ENCODE measurements around the gene SLC6A13.
"Not testable (repeated sequence)": the region's sequence is repeated elsewhere in the genome, so short reads cannot be mapped to it uniquely, and the experiment has no call there.

The SLC6A13 gene

GRCh38 chr12:262817-263216, at the start of gene SLC6A13:
TSS of gene SLC6A13 (minus strand) at chr12:262836. CDS start at chr12:260052, 2,784 bp downstream.
- DNase-seq, result no peak

DNA sequence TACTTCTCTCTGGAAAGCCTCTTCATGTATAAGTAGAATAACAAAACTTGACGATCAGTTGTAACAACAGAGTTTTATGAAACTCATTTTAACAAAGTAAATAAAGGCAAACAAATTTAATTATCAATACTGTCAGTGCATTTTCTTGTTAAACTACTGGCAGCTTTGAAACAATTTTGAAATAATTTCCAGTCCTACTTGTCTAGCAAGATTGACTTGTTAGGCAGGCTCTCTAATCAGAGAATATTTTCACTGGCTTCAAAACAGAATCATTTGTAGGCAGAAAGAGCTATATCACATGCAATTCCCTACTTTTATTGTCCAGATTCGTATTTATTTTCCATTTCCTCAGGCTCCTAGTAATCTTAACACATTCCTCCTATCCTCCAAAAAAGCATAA, 45.9 kb upstream of the SLC6A13 start:
- no peak for DNase-seq

- no peak for DNase-seq
Observed at GRCh38 chr12:307406-307805, 44.8 kb upstream of the SLC6A13 start.

DNA sequence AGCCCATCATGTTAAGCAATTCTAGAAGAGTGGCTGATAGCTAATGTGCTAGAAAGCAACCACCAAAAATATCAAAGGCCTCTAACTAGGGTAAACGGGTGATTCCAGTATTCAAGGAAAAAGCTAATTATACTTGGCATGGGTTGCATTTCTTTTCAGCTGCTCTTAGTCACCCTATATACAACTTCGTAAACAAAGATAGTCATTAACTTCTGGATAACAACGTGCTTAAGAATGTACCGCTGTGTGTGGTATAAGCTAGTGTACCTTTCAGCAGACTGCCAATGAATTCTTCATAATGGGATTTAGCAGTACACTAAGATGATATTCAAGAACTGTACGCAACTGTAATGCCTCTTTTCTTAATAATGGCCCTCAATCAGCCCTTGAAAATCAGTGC, 42.2 kb upstream of the SLC6A13 start:
- no peak for DNase-seq

DNA sequence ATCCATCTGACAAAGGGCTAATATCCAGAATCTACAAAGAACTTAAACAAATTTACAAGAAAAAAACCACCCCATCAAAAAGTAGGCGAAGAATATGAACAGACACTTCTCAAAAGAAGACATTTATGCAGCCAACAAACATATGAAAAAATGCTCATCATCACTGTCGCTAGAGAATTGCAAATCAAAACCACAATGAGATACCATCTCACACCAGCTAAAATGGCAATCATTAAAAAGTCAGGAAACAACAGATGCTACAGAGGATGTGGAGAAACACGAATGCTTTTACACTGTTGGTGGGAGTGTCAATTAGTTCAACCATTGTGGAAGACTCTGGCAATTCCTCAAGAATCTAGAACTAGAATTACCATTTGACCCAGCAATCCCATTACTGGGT, 40.1 kb upstream of the SLC6A13 start:
- not testable (repeated sequence) for DNase-seq

- not testable (repeated sequence) for DNase-seq
Observed at GRCh38 chr12:300166-300565, 37.5 kb upstream of the SLC6A13 start.

- not testable (repeated sequence) for DNase-seq
Observed at GRCh38 chr12:299511-299910, 36.9 kb upstream of the SLC6A13 start.

DNA sequence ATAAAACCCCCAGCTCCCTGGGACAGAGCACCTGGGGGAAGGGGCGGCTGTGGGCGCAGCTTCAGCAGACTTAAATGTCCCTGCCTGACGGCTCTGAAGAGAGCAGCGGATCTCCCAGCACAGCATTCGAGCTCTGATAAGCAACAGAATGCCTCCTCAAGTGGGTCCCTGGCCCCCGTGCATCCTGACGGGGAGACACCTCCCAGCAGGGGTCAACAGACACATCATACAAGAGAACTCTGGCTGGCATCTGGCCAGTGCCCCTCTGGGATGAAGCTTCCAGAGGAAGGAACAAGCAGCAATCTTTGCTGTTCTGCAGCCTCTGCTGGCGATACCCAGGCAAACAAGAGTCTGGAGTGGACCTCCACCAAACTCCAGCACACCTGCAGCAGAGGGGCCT, 35.4 kb upstream of the SLC6A13 start:
- DNase-seq, result not testable (repeated sequence)

GRCh38 chr12:295132-295531, 32.5 kb upstream of the SLC6A13 start:
- no peak for DNase-seq

DNA sequence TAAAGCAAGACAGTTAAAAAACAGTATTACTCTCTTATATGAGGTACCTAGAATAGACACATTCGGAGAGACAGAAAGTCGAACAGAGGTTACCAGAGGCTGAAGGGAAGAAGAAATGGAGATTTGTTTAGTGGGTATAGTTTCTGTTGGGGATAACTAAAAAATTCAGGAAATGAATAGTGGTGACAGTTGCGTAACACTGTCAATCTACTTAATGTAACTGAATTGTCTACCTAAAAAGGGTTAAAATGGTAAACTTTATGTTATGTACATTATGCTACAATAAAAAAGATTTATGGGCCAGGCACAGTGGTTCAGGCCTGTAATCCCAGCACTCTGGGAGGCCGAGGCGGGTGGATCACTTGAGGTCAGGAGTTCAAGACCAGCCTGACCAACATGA, 30.6 kb upstream of the SLC6A13 start:
- DNase-seq, result no peak

- DNase-seq, result no peak
Observed at GRCh38 chr12:292186-292585, 29.6 kb upstream of the SLC6A13 start.

GRCh38 chr12:291153-291723, 28.6 kb upstream of the SLC6A13 start:
- no peak for DNase-seq

GRCh38 chr12:288687-289086, 26.1 kb upstream of the SLC6A13 start:
- no peak for DNase-seq

DNA sequence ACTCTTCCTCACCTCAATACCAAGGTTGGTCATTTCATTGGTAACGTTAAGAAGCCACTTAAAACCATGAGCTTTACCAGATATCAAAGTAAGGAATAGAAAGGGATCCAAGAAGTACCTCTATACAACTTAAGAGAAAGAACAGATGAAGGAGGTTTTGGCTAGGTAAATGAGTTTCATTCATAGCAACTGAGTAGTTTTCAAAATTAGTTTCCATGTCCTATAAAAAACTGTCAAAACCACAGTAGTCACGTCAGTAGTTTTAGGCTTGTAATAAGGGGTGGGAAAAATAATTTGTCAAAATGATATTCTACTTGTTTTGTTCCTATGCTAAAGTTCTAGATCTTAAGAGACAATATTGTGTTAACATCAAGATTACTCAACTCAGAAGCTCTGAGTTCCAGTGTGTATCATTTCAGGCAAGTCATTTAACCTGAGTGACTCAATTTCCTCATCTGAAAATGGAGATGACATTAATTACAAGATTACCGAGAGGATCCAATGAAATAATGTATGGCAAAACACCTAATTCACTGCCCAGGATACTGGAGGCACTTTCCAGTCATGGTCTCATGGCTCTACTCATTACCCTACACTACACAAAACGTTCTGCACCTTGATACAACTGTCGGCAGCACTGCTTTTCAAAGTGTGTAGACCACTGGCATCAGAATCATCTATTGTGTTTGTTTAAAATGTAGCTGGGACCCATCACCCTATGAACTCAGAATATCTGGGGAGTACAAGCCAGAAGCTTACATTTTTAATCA, 24.1 kb upstream of the SLC6A13 start:
- DNase-seq, result no peak

DNA sequence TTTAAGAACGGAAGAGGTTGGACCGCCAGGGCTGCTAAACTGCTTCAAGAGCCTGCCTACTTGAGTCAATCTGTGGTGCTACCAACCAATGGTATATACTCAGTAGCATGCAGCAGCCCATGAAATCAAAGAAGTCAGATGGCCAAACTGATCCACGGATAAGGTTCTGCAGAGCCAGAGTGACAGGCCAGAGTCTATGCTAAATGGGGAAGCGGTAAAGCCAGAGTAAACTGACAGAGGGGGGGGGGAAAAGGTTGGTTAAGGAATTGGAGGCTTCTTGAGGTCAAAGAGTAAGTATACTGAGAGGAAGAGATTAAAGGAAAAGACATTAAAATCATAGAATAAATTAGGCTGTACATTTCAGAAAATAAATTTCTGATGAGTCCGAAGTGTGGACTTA, 15.4 kb upstream of the SLC6A13 start:
- no peak for DNase-seq

- DNase-seq, result no peak
Observed at GRCh38 chr12:275812-276211, 13.2 kb upstream of the SLC6A13 start.

GRCh38 chr12:273382-273781, 10.7 kb upstream of the SLC6A13 start:
- DNase-seq, result no peak

- DNase-seq, result no peak
Observed at GRCh38 chr12:272942-273341, 10.3 kb upstream of the SLC6A13 start.

GRCh38 chr12:271161-271560, 8.5 kb upstream of the SLC6A13 start:
- DNase-seq, result no peak

DNA sequence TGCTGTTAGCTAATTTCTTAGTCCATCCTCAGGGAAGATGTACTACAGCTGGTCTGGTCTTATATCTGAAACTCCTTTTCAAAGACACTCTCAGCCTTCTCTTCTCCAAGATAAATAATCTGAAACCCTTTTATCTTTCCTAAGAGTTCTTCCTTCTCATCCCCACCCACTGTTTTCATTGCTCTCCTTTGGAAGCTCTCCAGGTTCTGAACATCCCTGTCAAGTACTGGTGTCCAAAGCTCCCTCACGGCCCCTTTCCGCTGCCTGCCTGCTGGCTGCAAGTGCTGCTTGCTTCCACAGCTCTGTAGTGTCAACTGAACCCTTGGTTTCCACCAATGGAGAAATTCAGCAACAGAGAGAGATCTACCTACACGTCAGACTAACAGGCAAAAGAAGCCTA, 6.6 kb upstream of the SLC6A13 start:
- DNase-seq, result no peak

- no peak for DNase-seq
Observed at GRCh38 chr12:268483-268840, 5.8 kb upstream of the SLC6A13 start.

DNA sequence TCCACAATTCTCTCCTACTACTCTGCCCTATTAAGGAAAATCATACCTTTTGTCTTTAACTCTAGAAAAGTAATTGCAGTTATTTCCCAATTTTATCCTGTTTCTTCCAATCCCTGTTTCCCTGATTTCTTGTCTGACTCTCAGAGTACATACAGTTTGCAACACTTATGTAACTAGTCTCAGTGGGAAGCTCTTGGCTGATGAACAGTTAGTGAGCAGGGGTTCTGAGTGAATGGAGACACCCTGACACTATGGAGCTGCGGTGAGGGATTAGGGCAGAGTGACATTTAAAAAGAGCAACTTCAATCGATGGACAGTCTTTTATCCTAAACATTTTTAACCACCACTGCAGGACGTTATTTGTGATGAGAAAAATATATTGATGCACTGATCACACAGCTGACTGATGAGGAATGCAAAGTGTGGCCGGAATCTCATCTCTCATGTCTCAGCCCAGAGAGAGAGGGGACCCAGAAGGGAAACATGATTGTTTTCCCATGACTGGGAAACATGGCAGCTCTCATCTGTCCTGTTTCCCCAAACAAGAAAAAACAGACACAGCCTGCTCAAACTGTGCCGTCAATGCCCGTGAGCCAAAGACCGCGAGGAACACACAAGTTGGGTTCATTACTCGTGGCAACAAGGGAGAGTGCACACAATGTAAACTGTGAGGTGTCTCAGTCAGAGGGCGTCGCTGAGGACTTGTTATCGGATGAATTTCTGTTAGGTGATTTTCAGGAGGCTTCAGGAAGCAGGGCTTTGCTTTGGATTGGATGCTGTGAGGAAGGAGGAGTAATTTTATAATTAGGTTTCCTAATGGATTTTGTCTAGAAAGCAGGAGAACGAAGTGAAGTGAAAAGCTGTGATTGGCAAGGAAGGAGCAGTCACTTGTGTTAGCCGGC, 5.2 kb upstream of the SLC6A13 start:
- DNase-seq, result no peak

DNA sequence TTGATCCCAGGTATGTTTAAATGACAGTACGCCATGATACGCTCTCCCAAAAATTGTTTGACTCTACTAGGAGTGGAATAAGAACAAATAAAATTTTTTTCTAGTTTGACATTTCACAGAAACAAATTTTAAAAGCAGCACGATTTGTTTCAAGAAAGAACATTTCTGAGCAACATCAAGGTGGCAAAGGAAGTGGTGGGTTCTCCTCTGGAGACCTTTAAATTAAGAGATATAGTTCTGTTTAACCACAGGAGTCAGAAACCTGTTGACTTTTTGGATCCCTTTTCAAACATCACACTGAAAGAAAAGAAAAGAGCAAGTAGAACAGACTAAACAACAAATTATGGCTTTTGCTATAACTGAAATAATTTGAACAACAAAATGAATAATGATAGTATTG, 2.5 kb upstream of the SLC6A13 start:
- DNase-seq, result no peak

DNA sequence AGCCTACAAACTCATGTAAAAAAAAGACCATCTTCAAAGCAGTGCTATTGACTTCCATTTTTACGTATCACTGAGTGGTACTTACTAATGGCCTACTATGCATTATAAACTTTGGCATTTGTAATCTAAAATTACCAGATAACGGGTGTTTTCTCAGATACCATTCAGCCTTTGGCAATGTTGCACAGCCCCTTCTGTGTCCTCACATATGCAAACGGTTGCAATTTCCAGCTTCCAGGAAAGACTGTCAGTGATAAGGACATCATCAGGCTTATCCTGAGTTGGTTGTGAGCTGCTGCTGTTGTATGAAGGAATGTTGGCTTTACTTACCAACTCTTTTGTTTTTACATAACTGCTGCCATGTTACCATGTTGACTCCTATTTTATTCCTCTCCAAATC, 1.6 kb upstream of the SLC6A13 start:
- no peak for DNase-seq

All from activated CD4-positive, alpha-beta T cell treated with anti-CD3 and anti-CD28 coated beads, Interleukin-2, amount 50 U/mL, for 4 hours (primary cell).